Vagina (tissue), 2 donors: ENCODE data around the gene HOXA1.

Experiments used
- POLR2A ChIP-seq, 2 donors: fragments of 450-650 bp; IDR thresholded peaks; one replicate each; pipeline ENCODE4 v1.6.1; 2017; ENCODE audit warnings: antibody characterized with exemption in 2 of 2, mild to moderate bottlenecking in 2 of 2, moderate library complexity in 2 of 2
- POLR2AphosphoS5 ChIP-seq, 2 donors: sonication (generic); formaldehyde crosslinking; IDR thresholded peaks; one replicate each; pipeline ENCODE4 v1.9.0; 2017; ENCODE audit warnings: antibody characterized with exemption in 2 of 2, mild to moderate bottlenecking in 2 of 2, low read depth in 1 of 2; ENCODE audit not compliant: insufficient read depth in 1 of 2
- TF ChIP-seq, protein P1 (sequence below), 3 experiments: fragments of 450-650 bp in 2 of 3; fragments of 200-600 bp in 1 of 3; sonication (generic) in 1 of 3; IDR thresholded peaks; one replicate each; pipeline ENCODE4 v1.5.1; 2017 to 2019; ENCODE audit warnings: antibody characterized with exemption in 3 of 3, mild to moderate bottlenecking in 2 of 3, moderate library complexity in 2 of 3

- no peak for TF ChIP-seq POLR2AphosphoS5 (IDR thresholded peaks at IDR 0.05; ENCODE audit: insufficient read depth in 1 of 2, low read depth in 1 of 2)
- TF ChIP-seq, protein P1, sequence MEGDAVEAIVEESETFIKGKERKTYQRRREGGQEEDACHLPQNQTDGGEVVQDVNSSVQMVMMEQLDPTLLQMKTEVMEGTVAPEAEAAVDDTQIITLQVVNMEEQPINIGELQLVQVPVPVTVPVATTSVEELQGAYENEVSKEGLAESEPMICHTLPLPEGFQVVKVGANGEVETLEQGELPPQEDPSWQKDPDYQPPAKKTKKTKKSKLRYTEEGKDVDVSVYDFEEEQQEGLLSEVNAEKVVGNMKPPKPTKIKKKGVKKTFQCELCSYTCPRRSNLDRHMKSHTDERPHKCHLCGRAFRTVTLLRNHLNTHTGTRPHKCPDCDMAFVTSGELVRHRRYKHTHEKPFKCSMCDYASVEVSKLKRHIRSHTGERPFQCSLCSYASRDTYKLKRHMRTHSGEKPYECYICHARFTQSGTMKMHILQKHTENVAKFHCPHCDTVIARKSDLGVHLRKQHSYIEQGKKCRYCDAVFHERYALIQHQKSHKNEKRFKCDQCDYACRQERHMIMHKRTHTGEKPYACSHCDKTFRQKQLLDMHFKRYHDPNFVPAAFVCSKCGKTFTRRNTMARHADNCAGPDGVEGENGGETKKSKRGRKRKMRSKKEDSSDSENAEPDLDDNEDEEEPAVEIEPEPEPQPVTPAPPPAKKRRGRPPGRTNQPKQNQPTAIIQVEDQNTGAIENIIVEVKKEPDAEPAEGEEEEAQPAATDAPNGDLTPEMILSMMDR (IDR thresholded peaks at IDR 0.05), result no peak
- TF ChIP-seq POLR2A (IDR thresholded peaks at IDR 0.05), result no peak
Observed at GRCh38 chr7:27091105-27091504, 4.7 kb downstream of the HOXA1 start.
